A673 (cell line): ENCODE results near the gene SHISA5. TPM values are rescaled to one million over a fixed set of nuclear protein-coding genes. Genes with fewer than 3 reads are reported as not detected.

ENCODE experiments used
- BruUV-seq: library from RNA; stranded (reverse); fragments of 400-500 nt; replicated peaks from 2 replicates; lab custom pipeline; 2021; lab: Mats Ljungman, UMichigan
- CTCF ChIA-PET: fragments of 300-600 bp; sonication (Branson Sonifier 250); formaldehyde crosslinking; loops from one replicate; lab custom pipeline; 2022; ENCODE audit warnings: antibody characterized with exemption; lab: Charles Lee
- POLR2A ChIA-PET: fragments of 300-600 bp; sonication (Branson Sonifier 250); formaldehyde crosslinking; loops from one replicate; lab custom pipeline; 2022; ENCODE audit warnings: antibody characterized with exemption; ENCODE audit not compliant: low non-redundant PET; lab: Charles Lee
- DNase-seq: peaks from one replicate; pipeline ENCODE4 v3.0.0-alpha.2; 2015; ENCODE audit warnings: low spot score
- H3K27ac ChIP-seq: fragments of 200-600 bp; sonication (generic); 2 replicates; pipeline ENCODE4 v1.5.1; 2016; ENCODE audit warnings: mixed run types, low read depth, mild to moderate bottlenecking, mixed read lengths, antibody characterized with exemption, low read length; ENCODE audit not compliant: poor library complexity, severe bottlenecking
- H3K27me3 ChIP-seq: fragments of 200-600 bp; sonication (generic); replicated peaks from 2 replicates; pipeline ENCODE4 v1.6.1; 2017; ENCODE audit warnings: mixed run types, low read depth, mild to moderate bottlenecking, mixed read lengths, antibody characterized with exemption, low read length; ENCODE audit not compliant: insufficient read depth, poor library complexity
- H3K36me3 ChIP-seq: fragments of 200-600 bp; sonication (generic); 2 replicates; pipeline ENCODE4 v1.6.1; 2016; ENCODE audit warnings: mixed run types, mild to moderate bottlenecking, mixed read lengths, antibody characterized with exemption, low read length; ENCODE audit not compliant: insufficient read depth, poor library complexity, severe bottlenecking
- H3K4me1 ChIP-seq: fragments of 200-600 bp; sonication (generic); 2 replicates; pipeline ENCODE4 v1.6.1; 2017; ENCODE audit warnings: mixed run types, mild to moderate bottlenecking, mixed read lengths, antibody characterized with exemption, low read length; ENCODE audit not compliant: insufficient read depth, poor library complexity, severe bottlenecking
- H3K4me3 ChIP-seq: fragments of 200-600 bp; sonication (generic); 2 replicates; pipeline ENCODE4 v1.5.1; 2016; ENCODE audit warnings: low read depth, mixed run types, mild to moderate bottlenecking, mixed read lengths, low read length; ENCODE audit not compliant: poor library complexity, severe bottlenecking
- H3K9me3 ChIP-seq: fragments of 200-600 bp; sonication (generic); 2 replicates; pipeline ENCODE4 v1.6.1; 2016; ENCODE audit warnings: mixed run types, low read depth, mild to moderate bottlenecking, mixed read lengths, antibody characterized with exemption, low read length; ENCODE audit not compliant: poor library complexity, severe bottlenecking
- CTCF ChIP-seq: fragments of 300-800, 200-600 bp; sonication (generic); conservative IDR thresholded peaks from 2 replicates; pipeline ENCODE4 v1.5.1; 2017; ENCODE audit warnings: low read depth, mild to moderate bottlenecking, antibody characterized with exemption, low read length, moderate library complexity, mixed read lengths
- EZH2 ChIP-seq: fragments of 200-600 bp; sonication (generic); IDR thresholded peaks from 2 replicates; pipeline ENCODE4 v1.6.1; 2017; ENCODE audit warnings: borderline replicate concordance, low read depth, mild to moderate bottlenecking, mixed read lengths, antibody characterized with exemption, low read length; ENCODE audit not compliant: poor library complexity, severe bottlenecking
- intact Hi-C: fragments of 100-400 bp; cut with micrococcal nuclease; formaldehyde crosslinking; loops from one replicate; pipeline ENCODE4 v1.10.0; 2022; ENCODE audit not compliant: unreplicated experiment
- total RNA-seq: library from RNA; stranded (reverse); gene quantifications from 2 replicates; pipeline ENCODE4 v1.2.3, GENCODE V29; 2021

Gene SHISA5
- total RNA-seq, 1 experiment from 2014 or later, result 61.8 TPM

- H3K36me3 ChIP-seq, result no peaks in the 10 kb centered on the region
- H3K9me3 ChIP-seq, result no peaks in the 10 kb centered on the region
- no peak overlapping the region for H3K27ac ChIP-seq
- no peak for TF ChIP-seq EZH2
- TF ChIP-seq CTCF, result no peak
- ChIA-PET POLR2A (no interaction called here), CTCF (interaction anchor here (0.6 kb wide), 1 partner anchor 15 kb away, joined by 3 read pairs; no protein-coding TSS in a partner anchor)
- H3K27me3 ChIP-seq, result no peaks in the 10 kb centered on the region
- no peak for DNase-seq
- intact Hi-C loops, result no loop called here
- no peaks in the 10 kb centered on the region for H3K4me1 ChIP-seq
- H3K4me3 ChIP-seq, result no peak overlapping the region
- BruUV-seq, result no TSS peak
Measured at GRCh38 chr3:48536116-48536515, 32.1 kb upstream of the SHISA5 start.

GRCh38 chr3:48535578-48535977 lies 31.6 kb upstream of the SHISA5 start:
- CTCF ChIA-PET, result no interaction called here
- H3K27ac ChIP-seq, result no peak overlapping the region
- no peaks in the 10 kb centered on the region for H3K27me3 ChIP-seq
- no peaks in the 10 kb centered on the region for H3K36me3 ChIP-seq
- H3K4me3 ChIP-seq, result no peak overlapping the region
- no TSS peak for BruUV-seq
- H3K9me3 ChIP-seq, result no peaks in the 10 kb centered on the region
- H3K4me1 ChIP-seq, result no peaks in the 10 kb centered on the region
- intact Hi-C loops, result no loop called here
- DNase-seq, result no peak
- POLR2A ChIA-PET, result no interaction called here
- TF ChIP-seq CTCF (no peak), EZH2 (no peak)

- intact Hi-C loops, result no loop called here
- BruUV-seq, result no TSS peak
- DNase-seq, result no peak
- Histone ChIP-seq H3K36me3 (no peaks in the 10 kb centered on the region), H3K9me3 (no peaks in the 10 kb centered on the region), H3K4me3 (no peak overlapping the region), H3K27ac (no peak overlapping the region), H3K4me1 (no peaks in the 10 kb centered on the region), H3K27me3 (no peaks in the 10 kb centered on the region)
- POLR2A ChIA-PET, result no interaction called here
- CTCF ChIA-PET, result no interaction called here
- no peak for TF ChIP-seq CTCF
- TF ChIP-seq EZH2, result no peak
Measured at GRCh38 chr3:48532977-48533337, 29.0 kb upstream of the SHISA5 start.
